GM21528 (cell line): ENCODE data around the gene ZNF296.

Source experiments
- ATAC-seq: cut with Tn5 transposase; IDR thresholded peaks from one replicate; pipeline ENCODE4 v1.9.1; 2021; ENCODE audit warnings: mild to moderate bottlenecking, moderate library complexity; ENCODE audit not compliant: unreplicated experiment, low FRiP score

Gene ZNF296

DNA sequence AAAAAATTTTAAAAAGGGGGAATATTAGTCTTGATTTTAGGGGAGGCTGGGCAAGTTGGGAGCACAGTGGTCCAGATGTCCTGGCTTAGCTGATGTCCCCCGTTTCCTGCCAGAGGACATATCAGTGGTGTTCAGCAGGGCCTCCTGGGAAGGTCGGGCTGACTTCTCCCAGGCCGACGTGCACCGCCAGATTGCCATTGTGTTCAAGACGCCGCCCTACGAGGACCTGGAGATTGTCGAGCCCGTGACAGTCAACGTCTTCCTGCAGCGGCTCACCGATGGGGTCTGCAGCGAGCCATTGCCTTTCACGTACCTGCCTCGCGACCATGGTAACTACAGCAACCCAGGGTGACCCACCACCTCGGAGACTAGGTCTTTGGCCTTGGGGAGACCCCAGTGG is 43.9 kb downstream of the ZNF296 start:
- no peak for ATAC-seq

DNA sequence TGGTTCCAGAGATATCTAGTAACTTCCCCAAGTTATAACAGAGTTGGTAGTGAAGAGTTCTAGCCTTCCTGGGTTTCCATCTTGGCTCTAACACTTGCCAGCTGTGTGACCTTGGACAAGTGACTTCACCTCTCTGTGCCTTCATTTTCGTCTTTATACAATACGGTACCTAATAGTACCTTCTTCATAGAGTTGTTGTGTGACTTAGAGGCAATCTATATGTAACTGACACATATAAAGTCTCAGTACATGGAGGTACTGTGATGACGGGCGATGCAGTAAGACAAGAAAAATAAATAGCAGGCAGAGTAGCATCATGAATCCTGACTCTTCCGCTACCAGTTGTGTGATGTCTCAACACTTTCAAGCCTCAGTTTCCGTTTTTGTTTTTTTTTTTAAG is 45.5 kb downstream of the ZNF296 start:
- ATAC-seq: no peak

DNA sequence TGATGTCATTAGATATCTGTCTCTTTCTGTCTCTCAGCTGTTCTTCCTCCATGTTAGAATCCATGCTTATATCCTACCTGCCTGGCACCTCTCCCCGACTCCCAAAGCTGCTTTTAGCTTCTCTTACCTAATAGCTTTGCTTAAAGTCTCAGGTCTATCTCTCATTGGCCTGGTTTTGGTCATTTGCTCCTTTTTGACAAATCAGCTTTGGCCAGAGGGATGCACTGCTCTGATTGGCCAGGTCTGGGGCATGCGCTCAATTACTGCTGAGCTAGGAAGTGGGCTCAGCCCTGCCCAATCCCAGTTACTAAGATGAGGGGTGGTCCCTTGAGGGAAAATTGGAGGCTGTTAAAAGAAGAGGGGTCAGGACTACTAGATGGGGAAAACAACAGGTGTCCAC is 48.9 kb downstream of the ZNF296 start:
- no peak for ATAC-seq

DNA sequence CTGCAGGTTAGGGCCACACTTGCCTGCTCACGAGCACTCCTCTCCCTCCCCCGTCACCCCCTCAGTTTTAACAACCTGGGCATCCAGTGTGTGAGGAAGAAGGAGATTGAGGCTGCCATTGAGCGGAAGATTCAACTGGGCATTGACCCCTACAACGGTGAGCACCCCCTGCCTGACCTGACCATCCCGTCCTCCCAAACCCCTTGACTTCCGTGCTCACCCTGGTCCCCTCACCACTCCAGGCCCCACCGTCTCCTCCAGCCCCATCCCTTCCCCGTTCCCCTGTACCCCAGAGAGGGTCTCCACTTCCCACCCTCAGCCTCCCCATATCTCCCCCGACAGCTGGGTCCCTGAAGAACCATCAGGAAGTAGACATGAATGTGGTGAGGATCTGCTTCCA is 51.0 kb downstream of the ZNF296 start:
- no peak for ATAC-seq

DNA sequence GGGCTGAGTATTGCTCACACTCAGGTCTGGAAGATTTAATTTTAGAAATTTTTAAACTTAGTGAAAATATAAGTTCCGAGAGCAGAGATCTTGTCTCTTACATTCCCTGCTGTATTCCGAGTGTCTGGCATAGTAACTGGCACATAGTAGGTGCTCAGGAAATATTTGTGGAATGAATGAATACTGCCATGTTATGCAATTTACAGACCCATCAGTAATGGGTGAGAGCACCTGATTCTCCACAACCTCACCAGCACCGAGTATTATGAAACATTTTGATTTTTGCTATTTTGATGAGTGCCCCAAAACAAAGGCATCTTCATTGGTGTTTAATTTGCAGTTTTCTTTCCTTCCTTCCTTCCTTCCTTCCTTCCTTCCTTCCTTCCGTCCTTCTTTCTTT is 53.2 kb downstream of the ZNF296 start:
- ATAC-seq: no peak

DNA sequence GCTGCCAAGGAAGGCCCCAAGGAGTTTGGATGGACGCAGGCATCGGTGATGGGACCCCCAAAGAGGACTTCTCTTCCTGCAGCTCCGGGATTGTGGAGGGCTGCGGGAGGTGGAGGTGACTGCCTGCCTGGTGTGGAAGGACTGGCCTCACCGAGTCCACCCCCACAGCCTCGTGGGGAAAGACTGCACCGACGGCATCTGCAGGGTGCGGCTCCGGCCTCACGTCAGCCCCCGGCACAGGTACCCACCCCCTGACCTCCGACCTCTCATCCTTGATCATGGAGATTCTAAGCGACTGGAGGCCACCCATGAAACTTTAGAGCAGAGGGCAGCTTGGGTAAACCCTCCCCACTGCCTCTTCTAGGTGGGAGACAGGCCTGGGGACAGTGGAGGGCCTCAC is 54.3 kb downstream of the ZNF296 start:
- ATAC-seq: no peak
